DND-41 (cell line): Measurements from ENCODE around the gene RAB11FIP3.
A peak's percentile ranks its signal among the peaks of the same experiment; 100 is the strongest.

Source experiments
- ATAC-seq: fragments of 200-7000 bp; cut with Tn5 transposase; 3 replicates; pipeline ENCODE4 v1.9.1; 2021; ENCODE audit warnings: low read depth; ENCODE audit not compliant: insufficient read depth
- DNase-seq: peaks from one replicate; pipeline ENCODE4 v3.0.0-alpha.2; 2020
- H2AFZ ChIP-seq: 2 replicates; pipeline ENCODE4 v1.6.0; 2012; ENCODE audit warnings: low read depth, low read length
- H3K27ac ChIP-seq: 2 replicates; pipeline ENCODE4 v1.5.1; 2012; ENCODE audit warnings: low read length, inconsistent platforms
- H3K27me3 ChIP-seq: fragments of 200-600 bp; sonication (generic); 2 replicates; pipeline ENCODE4 v1.6.0; 2012; ENCODE audit warnings: low read length, mild to moderate bottlenecking, inconsistent platforms; ENCODE audit not compliant: insufficient read depth, poor library complexity
- H3K36me3 ChIP-seq: 2 replicates; pipeline ENCODE4 v1.5.1; 2012; ENCODE audit warnings: low read length, inconsistent platforms; ENCODE audit not compliant: insufficient read depth
- H3K4me1 ChIP-seq: 2 replicates; pipeline ENCODE4 v1.5.1; 2012; ENCODE audit warnings: mild to moderate bottlenecking, low read length; ENCODE audit not compliant: insufficient read depth
- H3K4me2 ChIP-seq: 2 replicates; pipeline ENCODE4 v1.6.0; 2012; ENCODE audit warnings: mild to moderate bottlenecking, moderate library complexity, low read length, inconsistent platforms; ENCODE audit not compliant: insufficient read depth
- H3K4me3 ChIP-seq, 2 experiments: fragments of 200-600 bp in 1 of 2; shearing (Covaris generic) in 1 of 2; 2 replicates each; pipeline ENCODE4 v1.5.1; 2012 to 2016; ENCODE audit warnings: inconsistent platforms in 2 of 2, low read length in 2 of 2, mild to moderate bottlenecking in 2 of 2, low read depth in 1 of 2, moderate library complexity in 1 of 2
- H3K79me2 ChIP-seq: 2 replicates; pipeline ENCODE4 v1.6.0; 2012; ENCODE audit warnings: low read length, inconsistent platforms; ENCODE audit not compliant: insufficient read depth
- H3K9ac ChIP-seq: 2 replicates; pipeline ENCODE4 v1.6.0; 2012; ENCODE audit warnings: low read depth, mild to moderate bottlenecking, inconsistent platforms, low read length, moderate library complexity
- H3K9me3 ChIP-seq: 2 replicates; pipeline ENCODE4 v1.5.1; 2012; ENCODE audit warnings: low read length, moderate library complexity, mild to moderate bottlenecking, inconsistent platforms; ENCODE audit not compliant: insufficient read depth, severe bottlenecking
- H4K20me1 ChIP-seq: 2 replicates; pipeline ENCODE4 v1.6.0; 2012; ENCODE audit warnings: low read length; ENCODE audit not compliant: insufficient read depth
- EZH2 ChIP-seq: IDR thresholded peaks from 3 replicates; pipeline ENCODE4 v1.6.1; 2012; ENCODE audit warnings: borderline replicate concordance, low read depth, mild to moderate bottlenecking, moderate library complexity, low read length, inconsistent platforms; ENCODE audit not compliant: severe bottlenecking
- TF ChIP-seq, protein P1 (sequence below): IDR thresholded peaks from 2 replicates; pipeline ENCODE4 v1.5.1; 2012; ENCODE audit warnings: borderline replicate concordance, low read length, moderate library complexity, mild to moderate bottlenecking; ENCODE audit not compliant: poor library complexity, severe bottlenecking; ENCODE audit errors: extremely low read depth

The RAB11FIP3 gene

DNA sequence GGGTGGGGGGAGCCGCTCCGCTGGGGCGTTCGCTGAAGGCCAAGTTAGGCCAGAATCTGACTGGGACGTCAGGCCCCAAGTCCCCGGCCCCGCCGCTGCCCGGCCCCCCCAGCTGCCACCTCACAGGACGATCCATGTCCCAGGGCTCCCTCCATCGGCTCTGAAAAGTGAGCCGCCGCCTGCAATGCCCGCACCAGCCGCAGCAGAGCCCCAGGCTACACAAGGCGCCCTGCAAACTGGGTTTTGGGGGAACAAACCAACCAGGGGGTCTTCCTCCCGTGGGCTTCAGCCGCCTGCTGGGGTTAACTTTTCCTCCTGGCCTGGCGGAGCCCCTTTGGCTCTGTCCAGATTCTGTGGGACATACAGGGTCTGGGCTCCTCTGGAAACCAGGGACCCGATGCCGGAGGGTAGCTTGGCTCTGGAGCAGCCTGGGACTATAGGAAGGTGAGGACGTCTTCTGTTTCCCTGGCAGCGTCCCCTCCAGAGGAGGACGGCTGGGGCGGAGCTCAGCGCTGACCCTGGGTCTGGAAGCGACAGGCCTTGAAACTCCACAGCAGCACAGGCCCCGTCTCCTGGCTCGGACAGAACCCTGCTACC lies 27.6 kb upstream of the RAB11FIP3 start:
- no peak overlapping the region for H2AFZ ChIP-seq
- peak overlapping the region; percentile 50 for H3K4me2 ChIP-seq
- H3K79me2 ChIP-seq, result peaks cover 54% of the 10 kb centered on the region
- H3K4me1 ChIP-seq, result peaks cover 61% of the 10 kb centered on the region
- no peaks in the 10 kb centered on the region for H3K9me3 ChIP-seq
- H4K20me1 ChIP-seq, result peaks cover 25% of the 10 kb centered on the region
- H3K9ac ChIP-seq, result peak overlapping the region; percentile 66
- no peak for DNase-seq
- H3K27me3 ChIP-seq, result no peaks in the 10 kb centered on the region
- H3K27ac ChIP-seq, result peak overlapping the region; percentile 33
- TF ChIP-seq, protein P1, sequence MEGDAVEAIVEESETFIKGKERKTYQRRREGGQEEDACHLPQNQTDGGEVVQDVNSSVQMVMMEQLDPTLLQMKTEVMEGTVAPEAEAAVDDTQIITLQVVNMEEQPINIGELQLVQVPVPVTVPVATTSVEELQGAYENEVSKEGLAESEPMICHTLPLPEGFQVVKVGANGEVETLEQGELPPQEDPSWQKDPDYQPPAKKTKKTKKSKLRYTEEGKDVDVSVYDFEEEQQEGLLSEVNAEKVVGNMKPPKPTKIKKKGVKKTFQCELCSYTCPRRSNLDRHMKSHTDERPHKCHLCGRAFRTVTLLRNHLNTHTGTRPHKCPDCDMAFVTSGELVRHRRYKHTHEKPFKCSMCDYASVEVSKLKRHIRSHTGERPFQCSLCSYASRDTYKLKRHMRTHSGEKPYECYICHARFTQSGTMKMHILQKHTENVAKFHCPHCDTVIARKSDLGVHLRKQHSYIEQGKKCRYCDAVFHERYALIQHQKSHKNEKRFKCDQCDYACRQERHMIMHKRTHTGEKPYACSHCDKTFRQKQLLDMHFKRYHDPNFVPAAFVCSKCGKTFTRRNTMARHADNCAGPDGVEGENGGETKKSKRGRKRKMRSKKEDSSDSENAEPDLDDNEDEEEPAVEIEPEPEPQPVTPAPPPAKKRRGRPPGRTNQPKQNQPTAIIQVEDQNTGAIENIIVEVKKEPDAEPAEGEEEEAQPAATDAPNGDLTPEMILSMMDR, result no peak
- no peak for TF ChIP-seq EZH2
- peaks cover 30% of the 10 kb centered on the region for H3K36me3 ChIP-seq
- peak overlapping the region in 1 of 2 experiments; percentile 28; a peak in 2 of 4 replicates for H3K4me3 ChIP-seq
- no peak for ATAC-seq

DNA sequence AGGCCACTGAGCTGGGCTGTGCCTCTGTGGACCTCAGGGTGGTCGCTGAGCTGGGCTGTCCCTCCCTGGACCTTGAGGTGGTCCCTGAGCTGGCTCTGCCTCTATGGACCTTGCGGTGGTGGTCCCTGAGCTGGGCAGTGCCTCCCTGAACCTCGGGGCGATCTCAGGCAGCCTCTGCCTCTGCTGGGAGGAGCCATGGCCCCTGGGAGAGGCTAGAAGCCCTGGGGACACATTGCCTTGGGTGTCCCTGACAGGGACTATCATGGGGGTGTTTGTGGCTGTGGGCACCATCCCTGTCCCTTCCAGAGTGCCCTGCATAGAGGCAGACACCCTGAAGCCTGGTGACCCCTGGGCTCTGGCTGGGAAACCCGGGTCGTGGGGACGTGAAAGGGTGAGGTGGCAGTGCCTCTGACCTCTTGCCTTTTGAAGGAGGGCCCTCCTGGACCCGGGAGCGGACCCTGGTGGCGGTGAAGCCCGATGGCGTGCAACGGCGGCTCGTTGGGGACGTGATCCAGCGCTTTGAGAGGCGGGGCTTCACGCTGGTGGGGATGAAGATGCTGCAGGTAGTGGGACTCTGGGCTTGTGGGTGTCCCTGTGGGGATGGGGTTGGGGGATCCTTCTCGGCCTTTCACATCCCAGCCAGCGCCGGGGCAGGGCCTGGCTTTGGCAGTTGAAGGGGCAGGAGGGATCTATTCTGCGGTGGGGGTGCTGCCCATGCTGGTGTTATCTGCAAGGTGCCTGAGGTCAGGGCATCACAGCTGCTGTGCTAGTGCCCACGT lies 26.7 kb upstream of the RAB11FIP3 start:
- Histone ChIP-seq H3K9ac (peak overlapping the region; percentile 66), H3K36me3 (peaks cover 30% of the 10 kb centered on the region), H3K79me2 (peaks cover 54% of the 10 kb centered on the region), H3K9me3 (no peaks in the 10 kb centered on the region), H4K20me1 (peaks cover 25% of the 10 kb centered on the region), H3K4me3 (peak overlapping the region in 1 of 2 experiments; percentile 28; a peak in 2 of 4 replicates), H3K27ac (peak overlapping the region; percentile 33; the same call in 1 of the 2 replicates), H3K4me1 (peaks cover 65% of the 10 kb centered on the region), H3K27me3 (no peaks in the 10 kb centered on the region), H2AFZ (no peak overlapping the region), H3K4me2 (peak overlapping the region; percentile 76)
- no peak for DNase-seq
- TF ChIP-seq EZH2, result no peak
- TF ChIP-seq, protein P1, result no peak
- no peak for ATAC-seq

DNA sequence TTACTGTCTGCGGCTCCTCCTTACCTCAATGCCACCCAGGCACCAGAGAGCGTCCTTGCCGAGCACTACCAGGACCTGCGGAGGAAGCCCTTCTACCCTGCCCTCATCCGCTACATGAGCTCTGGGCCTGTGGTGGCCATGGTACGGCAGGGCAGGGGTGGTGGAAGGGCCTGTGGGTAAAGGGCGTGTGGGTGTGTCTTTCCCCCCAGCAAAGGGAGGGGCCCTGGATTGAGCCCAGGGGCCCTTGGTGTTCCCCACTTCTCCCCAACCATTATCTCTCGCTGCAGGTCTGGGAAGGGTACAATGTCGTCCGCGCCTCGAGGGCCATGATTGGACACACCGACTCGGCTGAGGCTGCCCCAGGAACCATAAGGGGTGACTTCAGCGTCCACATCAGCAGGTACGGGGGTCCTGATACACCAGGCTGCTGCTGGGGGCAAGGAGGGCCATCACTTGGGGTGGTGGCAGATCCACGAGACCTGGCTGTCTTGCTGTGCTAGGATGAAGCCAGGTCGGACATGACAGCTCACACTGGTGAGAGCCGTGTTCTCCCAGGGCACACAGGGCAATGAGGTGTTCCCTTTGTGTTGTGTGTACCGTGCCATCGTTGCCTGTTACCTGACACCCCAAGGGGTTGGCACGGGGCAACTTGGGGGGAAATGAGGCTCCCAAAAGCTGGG lies 26.0 kb upstream of the RAB11FIP3 start:
- H3K4me3 ChIP-seq, result 0 out of 4 replicates have a peak overlapping the region, but pooled peaks of 1 of the 2 experiments have one; percentile 19
- H3K9ac ChIP-seq, result no peak overlapping the region
- TF ChIP-seq, protein P1, result no peak
- no peak for TF ChIP-seq EZH2
- H3K9me3 ChIP-seq, result no peaks in the 10 kb centered on the region
- H3K4me1 ChIP-seq, result peaks cover 65% of the 10 kb centered on the region
- H3K27me3 ChIP-seq, result no peaks in the 10 kb centered on the region
- H3K4me2 ChIP-seq, result peak overlapping the region; percentile 76
- H3K36me3 ChIP-seq, result peaks cover 30% of the 10 kb centered on the region
- no peak for ATAC-seq
- no peak overlapping the region for H2AFZ ChIP-seq
- peaks cover 25% of the 10 kb centered on the region for H4K20me1 ChIP-seq
- H3K27ac ChIP-seq, result no peak overlapping the region; the same call in 1 of the 2 replicates
- DNase-seq, result no peak
- H3K79me2 ChIP-seq, result peaks cover 54% of the 10 kb centered on the region
